HEK293T (cell line): ENCODE results near the gene ATP8B3.
"Not testable (repeated sequence)": the region's sequence is repeated elsewhere in the genome, so short reads cannot be mapped to it uniquely, and the experiment has no call there.

Experiments used
- ARNT ChIP-seq: fragments of 450-650 bp; IDR thresholded peaks from 2 replicates; pipeline ENCODE4 v1.6.1; 2017; ENCODE audit warnings: mild to moderate bottlenecking
- BHLHE40 ChIP-seq: fragments of 450-650 bp; IDR thresholded peaks from 2 replicates; pipeline ENCODE4 v1.6.1; 2016; ENCODE audit warnings: mild to moderate bottlenecking, moderate library complexity, borderline replicate concordance
- CTBP1 ChIP-seq: fragments of 450-650 bp; IDR thresholded peaks from 2 replicates; pipeline ENCODE4 v1.6.1; 2016; ENCODE audit warnings: borderline replicate concordance
- ELF4 ChIP-seq: fragments of 450-650 bp; IDR thresholded peaks from 2 replicates; pipeline ENCODE4 v1.6.1; 2017; ENCODE audit warnings: antibody characterized with exemption
- FOXA1 ChIP-seq: fragments of 450-650 bp; IDR thresholded peaks from 2 replicates; pipeline ENCODE4 v1.6.1; 2016; ENCODE audit warnings: mild to moderate bottlenecking
- FOXM1 ChIP-seq: fragments of 450-650 bp; IDR thresholded peaks from 2 replicates; pipeline ENCODE4 v1.6.1; 2017; ENCODE audit warnings: mild to moderate bottlenecking, borderline replicate concordance
- L3MBTL2 ChIP-seq: fragments of 450-650 bp; conservative IDR thresholded peaks from 2 replicates; pipeline ENCODE4 v1.6.1; 2016; ENCODE audit warnings: mild to moderate bottlenecking
- NFRKB ChIP-seq: fragments of 450-650 bp; IDR thresholded peaks from 2 replicates; pipeline ENCODE4 v1.6.1; 2016; ENCODE audit warnings: mild to moderate bottlenecking, moderate library complexity
- SP1 ChIP-seq: fragments of 450-650 bp; IDR thresholded peaks from 2 replicates; pipeline ENCODE4 v1.6.1; 2017
- SUZ12 ChIP-seq: fragments of 450-650 bp; IDR thresholded peaks from 2 replicates; pipeline ENCODE4 v1.6.1; 2016; ENCODE audit warnings: mild to moderate bottlenecking
- TARDBP ChIP-seq: fragments of 450-650 bp; IDR thresholded peaks from 2 replicates; pipeline ENCODE4 v1.6.1; 2016
- ZNF384 ChIP-seq: fragments of 450-650 bp; IDR thresholded peaks from 2 replicates; pipeline ENCODE4 v1.6.1; 2016
- TF ChIP-seq, protein P1 (sequence below): fragments of 450-650 bp; IDR thresholded peaks from 2 replicates; pipeline ENCODE4 v1.6.1; 2016

DNA sequence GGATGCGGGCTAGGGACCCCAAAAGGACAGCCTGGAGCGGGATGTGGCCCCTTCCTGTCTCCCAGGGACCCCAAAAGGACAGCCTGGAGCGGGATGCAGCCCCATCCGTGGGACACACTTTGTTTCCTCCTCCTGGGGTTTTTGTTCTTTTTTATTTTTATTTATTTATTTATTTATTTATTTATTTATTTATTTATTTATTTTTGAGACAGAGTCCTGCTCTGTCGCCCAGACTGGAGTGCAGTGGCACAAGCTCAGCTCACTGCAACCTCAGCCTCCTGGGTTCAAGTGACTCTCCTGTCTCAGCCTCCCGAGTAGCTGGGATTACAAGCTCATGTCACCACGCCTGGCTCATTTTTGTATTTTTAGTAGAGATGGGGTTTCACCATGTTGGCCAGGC, 14.8 kb downstream of the ATP8B3 start:
- TF ChIP-seq, protein P1, sequence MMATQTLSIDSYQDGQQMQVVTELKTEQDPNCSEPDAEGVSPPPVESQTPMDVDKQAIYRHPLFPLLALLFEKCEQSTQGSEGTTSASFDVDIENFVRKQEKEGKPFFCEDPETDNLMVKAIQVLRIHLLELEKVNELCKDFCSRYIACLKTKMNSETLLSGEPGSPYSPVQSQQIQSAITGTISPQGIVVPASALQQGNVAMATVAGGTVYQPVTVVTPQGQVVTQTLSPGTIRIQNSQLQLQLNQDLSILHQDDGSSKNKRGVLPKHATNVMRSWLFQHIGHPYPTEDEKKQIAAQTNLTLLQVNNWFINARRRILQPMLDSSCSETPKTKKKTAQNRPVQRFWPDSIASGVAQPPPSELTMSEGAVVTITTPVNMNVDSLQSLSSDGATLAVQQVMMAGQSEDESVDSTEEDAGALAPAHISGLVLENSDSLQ: not testable (repeated sequence)
- TF ChIP-seq NFRKB, FOXM1, TARDBP, ELF4, SUZ12, CTBP1, ARNT, FOXA1, L3MBTL2, ZNF384, BHLHE40, SP1: not testable (repeated sequence)
